Measurements from ENCODE around the gene VNN1. TPM values are rescaled to one million over a fixed set of nuclear protein-coding genes. Genes with fewer than 3 reads are reported as not detected.

VNN1 gene
- total and polyA plus RNA-seq, 8 donors = 0.25 to 10.0 (median 0.49) TPM

- ATAC-seq = no peak
- H3K27ac ChIP-seq = peak overlapping the region in 1 of 2 donors; percentile 83
Observed at GRCh38 chr6:132733814-132734213, 20.0 kb upstream of the VNN1 start.

GRCh38 chr6:132733283-132733682, 19.4 kb upstream of the VNN1 start:
- Histone ChIP-seq H3K27ac (peak overlapping the region in 1 of 2 donors; percentile 83), H3K4me3 (no peak overlapping the region), H3K4me1 (peaks cover 0 to 57% of the 10 kb centered on the region in 2 donors), H3K27me3 (no peaks in the 10 kb centered on the region), H3K36me3 (no peaks in the 10 kb centered on the region), H3K9me3 (no peaks in the 10 kb centered on the region)
- DNase-seq (no peak), ATAC-seq (no peak)
- TF ChIP-seq, protein P1, sequence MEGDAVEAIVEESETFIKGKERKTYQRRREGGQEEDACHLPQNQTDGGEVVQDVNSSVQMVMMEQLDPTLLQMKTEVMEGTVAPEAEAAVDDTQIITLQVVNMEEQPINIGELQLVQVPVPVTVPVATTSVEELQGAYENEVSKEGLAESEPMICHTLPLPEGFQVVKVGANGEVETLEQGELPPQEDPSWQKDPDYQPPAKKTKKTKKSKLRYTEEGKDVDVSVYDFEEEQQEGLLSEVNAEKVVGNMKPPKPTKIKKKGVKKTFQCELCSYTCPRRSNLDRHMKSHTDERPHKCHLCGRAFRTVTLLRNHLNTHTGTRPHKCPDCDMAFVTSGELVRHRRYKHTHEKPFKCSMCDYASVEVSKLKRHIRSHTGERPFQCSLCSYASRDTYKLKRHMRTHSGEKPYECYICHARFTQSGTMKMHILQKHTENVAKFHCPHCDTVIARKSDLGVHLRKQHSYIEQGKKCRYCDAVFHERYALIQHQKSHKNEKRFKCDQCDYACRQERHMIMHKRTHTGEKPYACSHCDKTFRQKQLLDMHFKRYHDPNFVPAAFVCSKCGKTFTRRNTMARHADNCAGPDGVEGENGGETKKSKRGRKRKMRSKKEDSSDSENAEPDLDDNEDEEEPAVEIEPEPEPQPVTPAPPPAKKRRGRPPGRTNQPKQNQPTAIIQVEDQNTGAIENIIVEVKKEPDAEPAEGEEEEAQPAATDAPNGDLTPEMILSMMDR (IDR thresholded peaks at IDR 0.05) = no peak
- intact Hi-C loops (cut with DNase I) = no loop called here

More at GRCh38 chr6:132733814-132734213, 20.0 kb upstream of the VNN1 start:
- Histone ChIP-seq H3K9me3 (no peaks in the 10 kb centered on the region), H3K36me3 (no peaks in the 10 kb centered on the region), H3K27me3 (no peaks in the 10 kb centered on the region), H3K4me1 (peaks cover 0 to 57% of the 10 kb centered on the region in 2 donors), H3K4me3 (peak overlapping the region in 1 of 2 donors; percentile 7)
- intact Hi-C loops (cut with DNase I) = no loop called here
- TF ChIP-seq, protein P1 (IDR thresholded peaks at IDR 0.05) = no peak
- DNase-seq = no peak

- DNase-seq (no peak), ATAC-seq (no peak)
- intact Hi-C loops (cut with DNase I) = no loop called here
- peaks cover 0 to 46% of the 10 kb centered on the region in 2 donors for H3K4me1 ChIP-seq
- no peaks in the 10 kb centered on the region for H3K9me3 ChIP-seq
- TF ChIP-seq, protein P1 (IDR thresholded peaks at IDR 0.05) = no peak
- no peak overlapping the region for H3K4me3 ChIP-seq
- H3K36me3 ChIP-seq = no peaks in the 10 kb centered on the region
- no peaks in the 10 kb centered on the region for H3K27me3 ChIP-seq
- H3K27ac ChIP-seq = peak overlapping the region in 1 of 2 donors; percentile 39
Observed at GRCh38 chr6:132731086-132731485, 17.2 kb upstream of the VNN1 start.

GRCh38 chr6:132730560-132730959, 16.7 kb upstream of the VNN1 start:
- Histone ChIP-seq H3K4me3 (no peak overlapping the region), H3K4me1 (peaks cover 0 to 41% of the 10 kb centered on the region in 2 donors), H3K36me3 (no peaks in the 10 kb centered on the region), H3K27me3 (no peaks in the 10 kb centered on the region), H3K9me3 (no peaks in the 10 kb centered on the region), H3K27ac (peak overlapping the region in 1 of 2 donors; percentile 39)
- peak; percentile 58 for ATAC-seq
- intact Hi-C loops (cut with DNase I) = no loop called here
- TF ChIP-seq, protein P1 (IDR thresholded peaks at IDR 0.05) = no peak
- no peak for DNase-seq

GRCh38 chr6:132728616-132729015, 14.8 kb upstream of the VNN1 start:
- TF ChIP-seq, protein P1 (IDR thresholded peaks at IDR 0.05) = no peak
- no peak overlapping the region for H3K4me3 ChIP-seq
- no peaks in the 10 kb centered on the region for H3K9me3 ChIP-seq
- H3K4me1 ChIP-seq = peaks cover 0 to 22% of the 10 kb centered on the region in 2 donors
- ATAC-seq = no peak
- intact Hi-C loops (cut with DNase I) = no loop called here
- no peak overlapping the region for H3K27ac ChIP-seq
- H3K36me3 ChIP-seq = no peaks in the 10 kb centered on the region
- no peaks in the 10 kb centered on the region for H3K27me3 ChIP-seq
- DNase-seq = no peak

All from left lung (tissue), 10 donors.